GM19240 (cell line): ENCODE results near the gene HOPX.
"Not testable (repeated sequence)": the region's sequence is repeated elsewhere in the genome, so short reads cannot be mapped to it uniquely, and the experiment has no call there.

ENCODE experiments used
- DNase-seq: peaks from one replicate; pipeline ENCODE4 v3.0.0; 2011; ENCODE audit warnings: low spot score; ENCODE audit not compliant: insufficient read length

The HOPX gene

DNA sequence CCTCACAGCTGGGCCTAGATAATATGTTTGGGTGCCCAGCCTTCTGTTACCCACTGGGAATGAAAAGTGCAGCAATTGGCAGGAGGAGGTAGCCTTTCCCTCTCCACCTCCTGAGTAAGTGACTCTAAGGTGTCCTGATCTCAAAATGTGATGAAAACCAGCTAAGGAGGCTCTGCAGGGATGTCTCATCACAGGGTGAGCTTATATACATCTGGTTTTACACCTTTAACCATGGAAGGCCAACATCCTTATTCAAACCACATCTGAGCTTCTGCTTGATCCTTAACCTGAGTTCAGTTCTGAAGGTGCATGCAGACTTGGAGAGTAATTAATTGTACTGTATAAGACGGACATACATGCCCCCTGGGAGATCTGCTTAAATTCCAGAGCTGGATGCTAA, 53.7 kb downstream of the HOPX start:
- no peak for DNase-seq

DNA sequence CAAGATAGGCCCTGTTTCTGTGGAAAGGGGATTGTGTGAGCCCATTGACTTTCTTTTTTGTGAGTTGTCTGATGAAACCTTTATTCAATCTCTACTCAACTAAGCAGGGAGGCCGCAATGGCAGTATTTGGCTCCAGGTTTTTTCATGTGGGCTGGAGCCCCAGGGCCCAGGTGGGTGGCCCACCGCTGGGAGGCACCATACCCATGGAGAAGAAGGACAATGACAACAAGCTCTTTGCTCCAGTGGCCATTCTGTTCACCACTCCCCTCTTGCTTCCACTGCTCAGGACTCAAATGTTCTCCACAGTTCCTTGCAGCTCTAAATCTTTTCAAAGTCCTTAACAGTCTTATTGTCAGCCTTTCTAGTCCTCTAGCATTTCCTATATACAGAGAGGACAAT, 54.1 kb downstream of the HOPX start:
- DNase-seq: no peak

DNA sequence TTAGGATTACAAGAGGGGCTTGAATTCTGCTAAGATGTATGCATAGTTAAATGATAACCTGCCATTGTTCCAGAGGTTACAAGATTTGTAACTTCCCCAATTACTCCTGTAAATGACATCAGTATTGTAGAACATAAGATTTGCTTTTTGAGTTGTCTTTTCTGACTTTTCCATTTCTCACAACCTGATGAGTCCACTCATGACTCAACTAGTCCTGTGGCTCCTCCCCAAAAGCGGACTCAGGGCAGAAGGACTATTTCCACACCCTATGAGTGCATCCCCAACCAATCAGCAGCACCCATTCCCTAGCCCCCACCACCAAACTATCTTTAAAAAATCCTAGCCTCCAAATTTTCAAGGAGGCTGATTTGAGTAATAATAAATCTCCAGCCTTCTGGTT, 54.7 kb downstream of the HOPX start:
- no peak for DNase-seq

DNA sequence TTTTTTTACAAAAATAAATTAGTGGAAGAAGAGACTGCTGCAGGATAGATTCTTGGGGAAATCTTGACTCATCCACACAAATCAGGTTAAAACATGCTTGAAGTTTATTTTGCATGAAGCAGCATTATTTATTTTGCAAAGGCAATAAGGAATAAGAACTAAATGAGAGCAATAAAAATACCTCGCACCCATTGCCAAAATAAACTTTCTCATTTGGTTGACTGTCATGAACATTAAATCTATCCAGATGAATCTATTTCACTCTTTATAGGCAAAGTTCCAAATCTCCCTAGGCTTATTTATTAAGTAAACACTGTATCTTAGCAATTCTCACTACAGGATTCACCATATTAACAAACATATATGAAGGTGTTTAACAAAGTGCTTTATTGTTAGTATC, 58.9 kb downstream of the HOPX start:
- no peak for DNase-seq

DNA sequence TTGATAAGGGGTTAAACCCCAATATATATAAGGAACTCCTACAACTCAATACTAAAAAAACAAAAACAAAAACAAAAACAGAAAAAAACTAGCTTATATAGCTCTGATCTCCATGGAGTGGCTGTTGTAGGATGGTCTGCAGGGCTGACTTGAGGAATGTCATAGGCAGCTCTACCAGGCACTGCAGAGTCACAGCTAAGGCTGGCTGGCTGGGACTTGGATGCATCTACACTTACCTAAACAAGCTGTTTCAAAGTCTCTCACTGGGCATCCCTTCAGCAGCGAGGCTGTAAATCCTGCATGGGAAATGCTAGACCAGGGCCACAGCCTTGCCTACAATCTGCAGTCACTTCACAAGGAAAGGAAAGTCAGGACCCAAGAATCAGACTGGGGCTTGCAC, 61.3 kb downstream of the HOPX start:
- no peak for DNase-seq

DNA sequence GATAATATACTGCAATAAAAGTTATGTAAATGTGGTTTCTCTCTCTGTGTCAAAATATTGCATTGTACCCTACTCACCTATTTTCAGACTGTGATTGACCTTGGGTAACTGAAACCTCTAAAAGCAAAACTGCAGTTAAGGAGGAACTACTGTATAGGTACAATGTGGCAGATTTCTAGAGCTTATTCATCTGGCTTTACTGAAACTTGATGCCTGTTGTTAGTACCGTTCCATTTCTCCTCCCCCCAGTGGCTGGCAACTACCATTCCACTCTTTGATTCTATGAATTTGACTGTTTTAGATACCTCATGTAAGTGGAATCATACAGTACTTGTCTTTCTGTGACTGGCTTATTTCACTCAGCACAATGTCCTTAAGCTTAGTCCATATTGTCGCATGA, 61.9 kb downstream of the HOPX start:
- no peak for DNase-seq

DNA sequence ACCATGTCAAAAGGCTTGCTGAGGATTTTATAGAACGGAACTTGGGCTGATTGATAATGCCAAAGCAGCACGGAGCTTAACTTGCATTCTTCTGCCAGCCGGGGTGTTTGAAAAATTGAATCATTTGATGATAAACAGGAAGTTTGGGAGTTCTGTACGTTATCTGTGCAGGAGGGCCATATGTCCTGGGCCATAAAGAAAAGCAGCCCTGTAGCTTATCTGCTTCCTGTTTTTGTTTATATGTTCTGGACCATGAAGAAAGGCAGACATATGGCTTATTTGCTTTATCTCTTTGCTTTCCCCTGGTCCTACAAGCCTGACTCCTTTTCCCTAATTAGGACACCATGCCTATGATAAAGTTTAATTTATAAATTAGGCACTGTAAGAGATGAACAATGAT, 62.4 kb downstream of the HOPX start:
- DNase-seq: no peak

DNA sequence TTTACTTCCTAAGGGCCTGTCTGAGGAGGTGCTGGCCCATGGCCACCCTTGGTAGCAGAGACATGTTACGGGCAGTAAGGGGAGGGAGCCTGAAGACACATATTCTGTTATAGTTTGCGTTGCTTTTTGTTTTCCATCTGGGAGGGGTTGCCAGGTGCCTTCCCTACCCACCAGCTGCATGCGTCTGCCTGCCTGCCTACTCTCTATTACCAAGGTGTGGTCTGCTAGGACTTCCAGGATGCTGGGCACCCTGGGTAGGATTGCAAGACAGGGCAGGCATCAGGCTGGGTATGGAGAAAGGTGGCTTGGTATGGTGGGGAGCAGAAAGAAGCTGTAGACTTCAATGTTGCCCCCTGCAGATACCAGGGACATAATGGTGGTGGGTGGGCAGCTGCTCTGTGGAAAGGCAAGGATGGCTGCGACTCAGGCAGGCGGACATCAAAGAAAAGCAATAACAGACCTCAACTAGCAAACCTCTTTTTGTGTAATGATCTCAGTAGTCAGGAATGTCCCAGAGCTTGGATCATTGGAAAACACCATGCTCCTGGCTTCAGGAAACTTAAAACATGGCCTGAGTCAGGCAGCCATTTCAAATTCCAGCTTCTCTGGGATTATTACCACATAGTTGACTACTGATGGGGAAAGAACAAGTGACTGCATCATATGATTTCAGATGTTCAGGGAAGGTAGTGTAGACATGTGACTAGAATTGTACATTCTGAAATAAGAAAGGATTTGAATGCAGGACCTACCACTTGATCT, 67.8 kb downstream of the HOPX start:
- no peak for DNase-seq

DNA sequence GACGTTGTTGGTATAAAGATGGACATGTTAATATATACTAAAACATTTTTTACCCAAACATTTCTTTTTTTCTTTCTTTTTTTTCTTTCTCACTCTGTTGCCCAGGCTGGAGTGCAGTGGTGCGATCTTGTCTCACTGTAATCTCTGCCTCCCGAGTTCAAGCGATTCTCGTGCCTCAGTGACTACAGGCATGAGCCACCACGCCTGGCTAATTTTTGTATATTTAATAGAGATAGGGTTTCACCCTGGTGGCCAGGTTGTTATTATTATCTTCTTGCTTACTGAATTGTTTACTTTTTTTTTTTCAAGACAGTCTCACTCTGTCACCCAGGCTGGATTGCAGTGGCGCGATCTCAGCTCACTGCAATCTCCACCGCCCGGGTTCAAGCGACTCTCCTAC, 68.8 kb downstream of the HOPX start:
- no peak for DNase-seq

DNA sequence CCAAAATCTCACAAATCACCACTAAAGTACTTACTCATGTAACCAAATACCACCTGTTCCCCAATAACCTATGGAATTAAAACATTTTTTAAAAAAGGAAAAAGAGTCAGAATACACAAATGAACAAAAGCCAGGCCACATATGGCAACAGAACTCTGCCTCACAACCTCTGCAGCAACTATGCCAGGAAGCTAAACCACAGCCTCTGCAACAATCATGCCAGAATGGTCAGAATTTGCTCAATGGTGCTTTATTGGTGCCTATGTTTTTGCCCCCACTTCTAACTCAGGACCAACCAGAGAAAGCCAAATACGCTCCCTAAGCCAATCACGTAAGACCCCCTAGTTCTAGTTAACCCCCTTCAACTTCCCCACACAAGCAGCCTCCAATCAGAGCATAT, 69.6 kb downstream of the HOPX start:
- DNase-seq: no peak

DNA sequence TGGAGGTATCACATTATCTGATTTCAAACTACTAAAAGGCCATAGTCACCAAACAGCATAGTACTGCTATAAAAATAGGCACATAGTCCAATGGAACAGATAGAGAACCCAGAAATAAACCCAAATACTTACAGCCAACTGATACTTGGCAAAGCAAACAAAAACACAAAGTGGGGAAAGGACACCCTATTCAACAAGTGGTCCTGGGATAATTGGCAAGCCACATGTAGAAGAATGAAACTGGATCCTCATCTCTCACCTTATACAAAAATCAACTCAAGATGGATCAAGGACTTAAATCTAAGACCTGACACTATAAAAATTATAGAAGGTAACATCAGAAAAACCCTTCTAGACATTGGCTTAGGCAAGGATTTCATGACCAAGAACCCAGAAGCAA, 70.9 kb downstream of the HOPX start:
- DNase-seq: not testable (repeated sequence)

DNA sequence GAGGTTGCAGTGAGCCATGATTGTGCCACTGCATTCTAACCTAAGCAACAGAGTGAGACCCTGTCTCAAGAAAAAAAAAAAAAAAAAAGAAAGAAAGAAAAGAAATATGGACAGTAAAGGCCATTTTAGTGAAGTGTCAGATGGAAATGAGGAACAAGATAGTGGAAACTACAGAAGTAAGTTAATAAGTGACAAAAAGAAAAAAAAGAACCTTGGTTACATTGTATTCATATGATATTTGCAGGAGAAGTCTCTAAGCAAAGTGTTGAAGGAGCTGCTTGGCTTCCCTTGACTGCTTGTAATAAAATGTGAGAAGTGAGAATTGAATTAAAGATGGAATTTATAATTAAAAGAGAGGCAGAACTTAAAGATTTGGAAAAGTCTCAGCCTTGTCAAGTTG, 73.2 kb downstream of the HOPX start:
- DNase-seq: no peak

DNA sequence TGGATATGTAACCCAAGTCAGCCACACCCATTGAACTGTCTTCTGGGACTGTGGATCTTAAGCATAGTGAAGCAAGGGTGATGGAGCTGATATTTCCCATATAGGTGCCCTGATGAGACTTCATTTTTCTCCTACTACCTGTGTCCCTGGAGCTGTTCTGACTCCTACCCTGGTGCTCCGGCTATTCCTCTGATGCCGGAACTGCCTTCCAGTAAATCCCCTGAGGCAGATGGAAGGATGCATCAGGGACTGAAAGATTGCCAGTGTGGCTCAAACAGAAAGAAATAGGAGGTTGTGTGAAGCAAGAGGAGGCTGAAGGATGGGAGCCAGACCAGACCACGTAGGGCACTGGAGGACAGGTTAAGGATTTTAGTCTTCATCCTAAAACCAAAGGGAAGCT, 74.7 kb downstream of the HOPX start:
- no peak for DNase-seq

DNA sequence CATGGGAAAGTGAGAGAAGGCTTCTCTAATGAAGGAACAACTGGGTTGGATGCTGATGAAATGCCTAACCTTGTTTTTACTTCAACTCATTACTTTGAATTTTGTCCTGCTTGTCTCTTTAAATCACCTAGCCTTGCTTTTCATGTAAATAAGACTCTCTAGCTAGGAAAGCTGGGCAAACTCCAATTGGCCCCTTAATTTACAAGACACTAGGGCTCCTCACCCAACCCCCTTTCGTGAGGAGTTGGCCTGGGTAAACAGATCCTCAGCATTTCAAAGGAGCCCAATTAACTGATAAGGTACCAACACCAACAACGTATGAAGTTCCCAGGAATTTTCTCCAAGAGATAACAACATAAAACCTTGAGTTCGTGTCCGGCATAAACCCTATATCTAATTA, 75.6 kb downstream of the HOPX start:
- DNase-seq: not testable (repeated sequence)

DNA sequence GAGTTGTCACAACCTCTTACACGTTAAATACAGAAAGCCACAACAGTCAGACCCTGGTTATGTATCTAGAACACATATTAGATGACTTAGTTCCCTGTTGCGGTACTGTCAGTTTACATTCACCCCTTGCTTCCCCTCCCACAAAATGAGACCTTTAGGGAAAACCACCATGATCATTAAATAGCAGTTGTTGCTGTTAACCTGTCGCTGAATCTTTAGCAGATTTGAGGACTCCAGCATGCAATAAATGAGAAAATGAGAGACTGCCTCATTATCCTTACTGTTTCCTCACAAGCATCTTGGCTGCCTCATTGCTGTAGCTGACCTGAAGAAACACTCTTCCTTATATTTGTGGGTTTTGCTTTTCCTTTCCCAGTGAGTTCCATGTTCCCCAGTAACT, 77.8 kb downstream of the HOPX start:
- no peak for DNase-seq
